ENCODE data around the gene WDSUB1. TPM values are rescaled to one million over a fixed set of nuclear protein-coding genes. Genes with fewer than 3 reads are reported as not detected.

Gene WDSUB1
- total and polyA plus RNA-seq, 3 donors from 2014 or later: 9.5 to 11.6 (median 10.2) TPM

DNA sequence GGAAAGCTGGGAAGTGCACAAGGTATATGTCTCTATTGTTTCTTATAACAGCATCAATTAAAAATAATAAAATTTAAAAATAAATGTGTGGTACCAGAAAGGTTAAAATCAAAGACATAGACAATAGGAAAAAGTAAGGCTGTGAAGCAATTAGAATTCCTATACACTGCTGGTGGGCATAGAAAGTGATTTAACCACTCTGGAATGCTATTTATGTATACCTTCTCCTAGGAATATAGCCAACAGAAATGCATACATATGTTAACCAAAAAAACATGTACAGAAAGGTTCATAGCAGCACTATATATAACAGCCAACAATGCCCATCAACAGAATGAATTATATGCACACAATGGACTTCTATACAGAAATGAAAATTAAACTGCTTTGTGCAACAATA is 43.0 kb downstream of the WDSUB1 start:
- DNase-seq: no peak
- no peaks in the 10 kb centered on the region for H3K9me3 ChIP-seq
- H3K4me1 ChIP-seq: no peaks in the 10 kb centered on the region
- no peak overlapping the region for H3K27ac ChIP-seq
- H3K36me3 ChIP-seq (ENCODE audit: low read depth, missing control alignments): no peaks in the 10 kb centered on the region
- intact Hi-C loops (cut with DNase I; ENCODE audit: low total_unique reads): no loop called here
- TF ChIP-seq, protein P1, sequence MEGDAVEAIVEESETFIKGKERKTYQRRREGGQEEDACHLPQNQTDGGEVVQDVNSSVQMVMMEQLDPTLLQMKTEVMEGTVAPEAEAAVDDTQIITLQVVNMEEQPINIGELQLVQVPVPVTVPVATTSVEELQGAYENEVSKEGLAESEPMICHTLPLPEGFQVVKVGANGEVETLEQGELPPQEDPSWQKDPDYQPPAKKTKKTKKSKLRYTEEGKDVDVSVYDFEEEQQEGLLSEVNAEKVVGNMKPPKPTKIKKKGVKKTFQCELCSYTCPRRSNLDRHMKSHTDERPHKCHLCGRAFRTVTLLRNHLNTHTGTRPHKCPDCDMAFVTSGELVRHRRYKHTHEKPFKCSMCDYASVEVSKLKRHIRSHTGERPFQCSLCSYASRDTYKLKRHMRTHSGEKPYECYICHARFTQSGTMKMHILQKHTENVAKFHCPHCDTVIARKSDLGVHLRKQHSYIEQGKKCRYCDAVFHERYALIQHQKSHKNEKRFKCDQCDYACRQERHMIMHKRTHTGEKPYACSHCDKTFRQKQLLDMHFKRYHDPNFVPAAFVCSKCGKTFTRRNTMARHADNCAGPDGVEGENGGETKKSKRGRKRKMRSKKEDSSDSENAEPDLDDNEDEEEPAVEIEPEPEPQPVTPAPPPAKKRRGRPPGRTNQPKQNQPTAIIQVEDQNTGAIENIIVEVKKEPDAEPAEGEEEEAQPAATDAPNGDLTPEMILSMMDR (IDR thresholded peaks at IDR 0.05): no peak
- TF ChIP-seq POLR2A (IDR thresholded peaks at IDR 0.05): no peak
- H3K27me3 ChIP-seq: no peaks in the 10 kb centered on the region
- no peak overlapping the region for H3K4me3 ChIP-seq

DNA sequence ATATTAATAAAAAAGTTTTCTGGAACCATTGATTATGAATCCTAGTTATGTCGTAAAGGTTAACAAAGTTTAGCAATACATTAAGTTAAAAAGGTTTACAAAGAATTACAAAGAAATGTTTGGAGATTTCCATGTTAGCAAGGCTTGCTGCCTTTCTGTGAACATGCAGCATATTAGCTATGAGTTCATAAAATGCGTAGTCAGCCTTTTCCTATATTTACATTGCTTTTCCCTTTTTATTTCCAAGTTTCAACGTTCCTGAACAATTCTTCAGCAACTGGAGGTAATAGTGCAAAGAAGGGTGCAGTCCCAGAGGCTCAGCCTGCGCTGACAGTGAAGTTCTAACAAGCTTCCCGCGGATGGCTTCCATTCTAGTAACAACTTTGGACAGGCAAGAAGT is 51.6 kb downstream of the WDSUB1 start:
- H3K27ac ChIP-seq: no peak overlapping the region
- H3K27me3 ChIP-seq: no peaks in the 10 kb centered on the region
- intact Hi-C loops (cut with DNase I; ENCODE audit: low total_unique reads): no loop called here
- H3K4me1 ChIP-seq: no peaks in the 10 kb centered on the region
- no peaks in the 10 kb centered on the region for H3K9me3 ChIP-seq
- 89 to 91% methylated on average over 6 of the region's 6 CpGs for WGBS, 2 donors
- H3K36me3 ChIP-seq (ENCODE audit: low read depth, missing control alignments): no peaks in the 10 kb centered on the region
- DNase-seq: no peak
- H3K4me3 ChIP-seq: no peak overlapping the region
- TF ChIP-seq POLR2A (IDR thresholded peaks at IDR 0.05): no peak
- TF ChIP-seq, protein P1 (IDR thresholded peaks at IDR 0.05): no peak

DNA sequence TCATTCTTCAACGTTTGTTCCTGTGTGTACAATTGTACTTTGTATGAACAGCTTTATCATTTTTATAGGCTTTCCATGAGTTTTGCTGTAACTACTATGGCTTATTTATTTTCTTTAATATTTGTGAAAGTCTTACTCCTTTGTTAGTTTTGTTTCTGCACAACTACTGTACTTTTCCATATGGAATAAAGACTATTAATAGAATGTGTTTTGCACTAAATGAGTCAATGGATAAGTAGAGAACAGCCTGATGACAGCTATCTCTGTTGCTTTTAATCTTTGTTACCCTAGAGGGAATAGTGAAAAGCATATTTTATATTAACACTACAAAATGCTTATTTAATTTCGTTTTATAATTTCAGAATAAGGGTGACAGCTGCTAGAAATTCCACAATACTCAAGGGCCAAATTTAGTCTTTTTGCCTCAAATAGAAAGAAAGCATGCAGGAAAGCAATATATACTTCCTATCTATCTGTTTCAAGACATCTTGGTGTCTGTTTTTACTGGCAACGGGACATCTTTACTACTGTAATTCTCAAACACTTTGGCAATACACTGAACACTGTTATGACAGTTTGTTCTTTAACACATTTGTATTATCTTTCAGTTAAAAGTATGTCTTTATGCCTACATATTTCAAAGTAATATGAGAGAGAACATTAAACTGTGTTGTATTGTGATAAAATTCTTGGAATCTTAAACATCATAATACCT is 53.9 kb downstream of the WDSUB1 start:
- intact Hi-C loops (cut with DNase I; ENCODE audit: low total_unique reads): no loop called here
- Histone ChIP-seq H3K4me3 (no peak overlapping the region), H3K27ac (no peak overlapping the region), H3K27me3 (no peaks in the 10 kb centered on the region), H3K4me1 (no peaks in the 10 kb centered on the region), H3K9me3 (no peaks in the 10 kb centered on the region), H3K36me3 (ENCODE audit: low read depth, missing control alignments) (no peaks in the 10 kb centered on the region)
- no peak for DNase-seq
- 51% methylated on average over 3 of the region's 3 CpGs for WGBS, 2 donors
- TF ChIP-seq POLR2A (IDR thresholded peaks at IDR 0.05): no peak
- TF ChIP-seq, protein P1 (IDR thresholded peaks at IDR 0.05): no peak

DNA sequence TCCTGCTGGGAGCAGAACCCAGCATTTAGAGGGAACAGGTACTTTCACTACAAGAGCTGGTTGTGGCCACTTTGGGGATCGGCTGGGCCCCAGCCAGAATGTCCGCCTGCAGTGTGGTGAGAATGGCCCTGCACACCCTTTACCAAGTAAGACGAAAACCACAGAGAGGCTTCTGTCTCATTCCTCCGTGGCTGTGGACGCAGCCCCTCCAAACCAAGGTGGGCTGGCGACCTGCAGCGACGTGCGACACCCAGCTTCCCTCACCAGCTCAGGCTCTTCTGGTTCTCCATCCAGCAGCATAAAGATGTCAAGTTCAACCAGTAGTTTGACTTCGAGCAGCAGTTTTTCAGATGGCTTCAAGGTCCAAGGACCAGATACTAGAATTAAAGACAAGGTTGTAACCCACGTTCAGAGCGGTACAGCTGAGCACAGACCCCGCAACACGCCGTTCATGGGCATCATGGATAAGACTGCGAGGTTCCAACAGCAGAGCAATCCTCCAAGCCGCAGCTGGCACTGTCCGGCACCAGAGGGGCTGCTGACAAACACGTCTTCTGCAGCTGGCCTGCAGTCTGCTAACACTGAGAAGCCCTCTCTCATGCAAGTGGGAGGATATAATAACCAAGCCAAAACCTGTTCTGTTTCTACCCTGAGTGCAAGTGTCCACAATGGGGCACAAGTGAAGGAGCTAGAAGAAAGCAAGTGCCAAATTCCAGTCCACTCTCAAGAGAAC is 56.2 kb downstream of the WDSUB1 start:
- 90 to 93% methylated on average over 15 to 19 of the region's 19 CpGs for WGBS, 2 donors

More for the DNA sequence above, 56.2 kb downstream of the WDSUB1 start:
- intact Hi-C loops (cut with DNase I; ENCODE audit: low total_unique reads): no loop called here
- no peaks in the 10 kb centered on the region for H3K27me3 ChIP-seq
- no peak overlapping the region for H3K4me3 ChIP-seq
- TF ChIP-seq, protein P1 (IDR thresholded peaks at IDR 0.05): no peak
- TF ChIP-seq POLR2A (IDR thresholded peaks at IDR 0.05): no peak
- no peak for DNase-seq
- H3K27ac ChIP-seq: no peak overlapping the region
- no peaks in the 10 kb centered on the region for H3K4me1 ChIP-seq
- H3K9me3 ChIP-seq: no peaks in the 10 kb centered on the region
- H3K36me3 ChIP-seq (ENCODE audit: low read depth, missing control alignments): no peaks in the 10 kb centered on the region

Data from testis (tissue), 3 donors.